Measurements from ENCODE around the gene ZNF76. TPM values are rescaled to one million over a fixed set of nuclear protein-coding genes. Genes with fewer than 3 reads are reported as not detected.
A peak's percentile ranks its signal among the peaks of the same experiment; 100 is the strongest.

Gene ZNF76
- total and polyA plus RNA-seq, 2 of the 13 experiments (the other 11 are each of a cell fraction or from before 2014, with no cell fraction given), result 13.2 to 26.4 TPM

DNA sequence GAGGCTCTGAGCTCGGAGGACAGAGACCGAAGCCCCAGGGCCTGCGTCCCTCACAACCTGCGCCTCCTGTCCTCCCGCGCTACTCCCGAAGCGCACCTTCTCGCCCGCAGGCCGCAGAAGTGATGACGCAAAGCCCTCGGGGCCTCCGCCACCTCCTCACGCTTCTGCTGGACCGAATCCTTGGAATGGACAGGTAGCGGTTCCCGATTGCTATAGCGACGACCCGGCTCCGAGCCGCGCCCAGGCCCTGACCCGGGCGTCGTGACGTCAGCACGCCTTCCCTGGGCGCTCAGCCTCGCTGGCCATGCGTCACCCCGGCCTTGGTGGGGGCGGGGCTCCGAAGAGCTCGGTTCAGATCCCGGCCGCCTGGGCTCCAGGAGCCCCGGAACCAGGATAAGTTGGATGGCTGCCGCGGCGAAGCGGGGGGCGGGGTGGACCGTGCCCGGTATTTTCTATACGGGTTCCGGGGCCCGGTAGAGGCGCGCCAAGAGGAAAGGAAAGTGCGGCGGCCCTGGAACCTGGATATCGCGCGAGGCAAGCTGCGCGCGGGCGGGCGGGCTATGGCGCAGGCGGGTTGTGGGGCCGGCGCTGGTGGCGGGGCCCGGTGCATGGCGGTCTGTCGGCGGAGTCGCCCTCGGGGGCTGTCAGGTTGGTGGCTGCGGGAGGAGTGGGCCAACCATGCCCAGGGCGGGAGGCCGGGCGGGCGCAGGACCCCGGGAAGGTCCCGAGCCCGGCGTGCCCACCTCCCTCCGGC lies at the start of gene ZNF76 (continued):
- TF ChIP-seq DMTF1 (CRISPR knock-in tag; IDR thresholded peaks at IDR 0.05) (peak; percentile 67; the same call in 1 of the 2 replicates), SRF (IDR thresholded peaks at IDR 0.05; ENCODE audit: low read depth, low read length) (peak; percentile 96), EHMT2 (IDR thresholded peaks at IDR 0.05; ENCODE audit: borderline replicate concordance, low read depth, low read length) (no peak), NFE2 (CRISPR knock-in tag; IDR thresholded peaks at IDR 0.05) (no peak), CHD4 (IDR thresholded peaks at IDR 0.05; ENCODE audit: borderline replicate concordance, low read length) (no peak), KMT2A (CRISPR knock-in tag; IDR thresholded peaks at IDR 0.05) (peak; percentile 93), SYNCRIP (IDR thresholded peaks at IDR 0.05; ENCODE audit: insufficient read depth, low read depth, low read length) (no peak), ZNF883 (CRISPR knock-in tag; IDR thresholded peaks at IDR 0.05; ENCODE audit: not compliant biosample characterization) (peak; percentile 95), CBX5 (CRISPR knock-in tag; IDR thresholded peaks at IDR 0.05; ENCODE audit: borderline replicate concordance) (peak; percentile 95), U2AF1 (optimal IDR thresholded peaks at IDR 0.05; ENCODE audit: low read depth, low read length) (peak; percentile 88), ZNF644 (CRISPR knock-in tag; IDR thresholded peaks at IDR 0.05; ENCODE audit: low read depth) (no peak; the same call in 1 of the 2 replicates), ARID3A (IDR thresholded peaks at IDR 0.05; ENCODE audit: low read depth, low read length) (peak; percentile 53; the same call in 1 of the 2 replicates), SMAD1 (CRISPR knock-in tag; IDR thresholded peaks at IDR 0.05; ENCODE audit: borderline replicate concordance, low read depth) (no peak), RBM39 (IDR thresholded peaks at IDR 0.05; ENCODE audit: low read depth, low read length, poor library complexity, severe bottlenecking) (peak; percentile 99), ZNF296 (CRISPR knock-in tag; conservative IDR thresholded peaks at IDR 0.05) (0 out of 2 replicates have a peak, but pooled peaks have one; percentile 53), HCFC1 (IDR thresholded peaks at IDR 0.05; ENCODE audit: low read depth, low read length) (peak; percentile 74), ZNF235 (CRISPR knock-in tag; IDR thresholded peaks at IDR 0.05; ENCODE audit: borderline replicate concordance) (peak; percentile 27; the same call in 1 of the 2 replicates), ZNF256 (CRISPR knock-in tag; conservative IDR thresholded peaks at IDR 0.05) (peak; percentile 85), ZNF329 (CRISPR knock-in tag; IDR thresholded peaks at IDR 0.05; ENCODE audit: low read depth) (0 out of 2 replicates have a peak, but pooled peaks have one; percentile 37), ZNF629 (CRISPR knock-in tag; conservative IDR thresholded peaks at IDR 0.05) (no peak; the same call in 1 of the 2 replicates)
- TF ChIP-seq, protein P1, sequence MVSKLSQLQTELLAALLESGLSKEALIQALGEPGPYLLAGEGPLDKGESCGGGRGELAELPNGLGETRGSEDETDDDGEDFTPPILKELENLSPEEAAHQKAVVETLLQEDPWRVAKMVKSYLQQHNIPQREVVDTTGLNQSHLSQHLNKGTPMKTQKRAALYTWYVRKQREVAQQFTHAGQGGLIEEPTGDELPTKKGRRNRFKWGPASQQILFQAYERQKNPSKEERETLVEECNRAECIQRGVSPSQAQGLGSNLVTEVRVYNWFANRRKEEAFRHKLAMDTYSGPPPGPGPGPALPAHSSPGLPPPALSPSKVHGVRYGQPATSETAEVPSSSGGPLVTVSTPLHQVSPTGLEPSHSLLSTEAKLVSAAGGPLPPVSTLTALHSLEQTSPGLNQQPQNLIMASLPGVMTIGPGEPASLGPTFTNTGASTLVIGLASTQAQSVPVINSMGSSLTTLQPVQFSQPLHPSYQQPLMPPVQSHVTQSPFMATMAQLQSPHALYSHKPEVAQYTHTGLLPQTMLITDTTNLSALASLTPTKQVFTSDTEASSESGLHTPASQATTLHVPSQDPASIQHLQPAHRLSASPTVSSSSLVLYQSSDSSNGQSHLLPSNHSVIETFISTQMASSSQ (IDR thresholded peaks at IDR 0.05; ENCODE audit: low read depth), result no peak
- TF ChIP-seq, protein P1 (CRISPR knock-in tag; IDR thresholded peaks at IDR 0.05; ENCODE audit: borderline replicate concordance), result peak; percentile 90
